GM19455 (cell line): ENCODE results near the gene PLCE1.

Experiments
- ATAC-seq: cut with Tn5 transposase; IDR thresholded peaks from one replicate; pipeline ENCODE4 v1.9.1; 2021; ENCODE audit not compliant: unreplicated experiment

PLCE1 gene

GRCh38 chr10:93993414-93993781, 333 bp upstream of the PLCE1 start:
- ATAC-seq: no peak

- no peak for ATAC-seq
These were observed 689 bp downstream of the PLCE1 start for GRCh38 chr10:93994438-93994801.

GRCh38 chr10:93995182-93995581, 1.5 kb downstream of the PLCE1 start:
- ATAC-seq: no peak

- no peak for ATAC-seq
These were observed 2.0 kb downstream of the PLCE1 start for GRCh38 chr10:93995598-93996271.

- ATAC-seq: no peak
These were observed 2.8 kb downstream of the PLCE1 start for GRCh38 chr10:93996551-93996950.

GRCh38 chr10:93997546-93997945, 3.8 kb downstream of the PLCE1 start:
- no peak for ATAC-seq

GRCh38 chr10:93999401-93999851, 5.7 kb downstream of the PLCE1 start:
- no peak for ATAC-seq

- no peak for ATAC-seq
These were observed 7.1 kb downstream of the PLCE1 start for GRCh38 chr10:94000638-94001415.

GRCh38 chr10:94001416-94001810, 7.7 kb downstream of the PLCE1 start:
- ATAC-seq: no peak

GRCh38 chr10:94002156-94002555, 8.4 kb downstream of the PLCE1 start:
- no peak for ATAC-seq

GRCh38 chr10:94003488-94003887, 9.8 kb downstream of the PLCE1 start:
- ATAC-seq: no peak

GRCh38 chr10:94005050-94005449, 11.3 kb downstream of the PLCE1 start:
- no peak for ATAC-seq

- no peak for ATAC-seq
These were observed 13.1 kb downstream of the PLCE1 start for GRCh38 chr10:94006591-94007550.

GRCh38 chr10:94008526-94008925, 14.8 kb downstream of the PLCE1 start:
- ATAC-seq: no peak

- ATAC-seq: no peak
These were observed 16.4 kb downstream of the PLCE1 start for GRCh38 chr10:94010116-94010515.

- no peak for ATAC-seq
These were observed 17.2 kb downstream of the PLCE1 start for GRCh38 chr10:94010886-94011285.

GRCh38 chr10:94011296-94011695, 17.6 kb downstream of the PLCE1 start:
- no peak for ATAC-seq

GRCh38 chr10:94012834-94013233, 19.1 kb downstream of the PLCE1 start:
- no peak for ATAC-seq

- ATAC-seq: no peak
These were observed 19.6 kb downstream of the PLCE1 start for GRCh38 chr10:94013331-94013760.

GRCh38 chr10:94014304-94014703, 20.6 kb downstream of the PLCE1 start:
- ATAC-seq: no peak
